GM06990 (cell line): Measurements from ENCODE around the gene TRMT2A.

Source experiments
- DNase-seq: peaks from one replicate; pipeline ENCODE4 v3.0.0-alpha.2; 2011; ENCODE audit not compliant: insufficient read length; ENCODE audit errors: extremely low read depth
- H3K27me3 ChIP-seq: replicated peaks from 2 replicates; pipeline ENCODE4 v1.6.0; 2011; ENCODE audit warnings: low read length; ENCODE audit not compliant: control insufficient read depth, insufficient read depth
- H3K36me3 ChIP-seq: 2 replicates; pipeline ENCODE4 v1.5.1; 2011; ENCODE audit warnings: low read length; ENCODE audit not compliant: control insufficient read depth, insufficient read depth
- H3K4me3 ChIP-seq: replicated peaks from 2 replicates; pipeline ENCODE4 v1.5.1; 2011; ENCODE audit warnings: low read depth, mild to moderate bottlenecking, control low read depth, low read length
- CTCF ChIP-seq: IDR thresholded peaks from 2 replicates; pipeline ENCODE4 v1.5.1; 2011; ENCODE audit warnings: low read length, control low read depth, mild to moderate bottlenecking, inconsistent platforms; ENCODE audit not compliant: insufficient read depth, poor library complexity, severe bottlenecking

Gene TRMT2A

GRCh38 chr22:20145832-20146223, 28.8 kb upstream of the TRMT2A start:
- no peak for DNase-seq
- Histone ChIP-seq H3K36me3 (no peaks in the 10 kb centered on the region), H3K4me3 (no peak overlapping the region), H3K27me3 (no peaks in the 10 kb centered on the region)
- TF ChIP-seq CTCF = no peak

GRCh38 chr22:20145206-20145831, 28.3 kb upstream of the TRMT2A start:
- no peak for TF ChIP-seq CTCF
- DNase-seq = no peak
- no peaks in the 10 kb centered on the region for H3K27me3 ChIP-seq
- H3K36me3 ChIP-seq = no peaks in the 10 kb centered on the region; the same call in 1 of the 2 replicates
- H3K4me3 ChIP-seq = no peak overlapping the region

- no peak overlapping the region for H3K4me3 ChIP-seq
- no peak for DNase-seq
- peaks cover 1% of the 10 kb centered on the region for H3K36me3 ChIP-seq
- no peaks in the 10 kb centered on the region for H3K27me3 ChIP-seq
- no peak for TF ChIP-seq CTCF
Observed at GRCh38 chr22:20143883-20144665, 27.0 kb upstream of the TRMT2A start.

- Histone ChIP-seq H3K36me3 (peaks cover 1% of the 10 kb centered on the region), H3K27me3 (no peaks in the 10 kb centered on the region), H3K4me3 (no peak overlapping the region)
- no peak for TF ChIP-seq CTCF
- DNase-seq = no peak
Observed at GRCh38 chr22:20142711-20143621, 25.9 kb upstream of the TRMT2A start.

- no peak overlapping the region for H3K4me3 ChIP-seq
- peaks cover 1% of the 10 kb centered on the region for H3K36me3 ChIP-seq
- H3K27me3 ChIP-seq = no peaks in the 10 kb centered on the region
- no peak for TF ChIP-seq CTCF
- no peak for DNase-seq
Observed at GRCh38 chr22:20141186-20142077, 24.4 kb upstream of the TRMT2A start.
